ENCODE results near the gene SLC9A7.

Gene SLC9A7

DNA sequence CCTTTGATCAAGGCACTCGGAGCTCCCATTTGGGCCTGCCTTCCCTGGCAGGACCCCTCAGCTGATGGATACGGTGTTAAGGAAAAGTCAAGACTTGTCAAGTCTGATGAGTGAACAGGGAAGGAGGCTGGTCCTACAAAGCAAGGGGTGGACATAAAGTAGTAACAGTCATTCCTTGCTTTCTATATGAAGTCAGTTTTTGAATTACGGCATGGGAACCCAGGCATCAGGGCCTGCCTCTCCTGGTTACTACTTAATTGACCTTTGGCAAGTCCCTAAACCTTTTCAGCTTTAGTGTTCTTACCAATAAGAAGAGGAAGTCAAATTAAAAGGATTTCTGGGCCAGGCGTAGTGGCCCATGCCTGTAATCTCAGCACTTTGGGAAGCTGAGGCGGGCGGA, 178.3 kb downstream of the SLC9A7 start:
- H3K27me3 ChIP-seq, result no peaks in the 10 kb centered on the region
- no peaks in the 10 kb centered on the region for H3K36me3 ChIP-seq
- H3K9me3 ChIP-seq, result no peaks in the 10 kb centered on the region
- H3K4me1 ChIP-seq, result peaks cover 0 to 52% (median 7%) of the 10 kb centered on the region in 4 donors
- DNase-seq, result no peak
- no peak overlapping the region for H3K27ac ChIP-seq
- intact Hi-C loops (cut with DNase I; ENCODE audit: low total_unique reads), result no loop called here
- H3K4me3 ChIP-seq, result no peak overlapping the region
- TF ChIP-seq, protein P1, sequence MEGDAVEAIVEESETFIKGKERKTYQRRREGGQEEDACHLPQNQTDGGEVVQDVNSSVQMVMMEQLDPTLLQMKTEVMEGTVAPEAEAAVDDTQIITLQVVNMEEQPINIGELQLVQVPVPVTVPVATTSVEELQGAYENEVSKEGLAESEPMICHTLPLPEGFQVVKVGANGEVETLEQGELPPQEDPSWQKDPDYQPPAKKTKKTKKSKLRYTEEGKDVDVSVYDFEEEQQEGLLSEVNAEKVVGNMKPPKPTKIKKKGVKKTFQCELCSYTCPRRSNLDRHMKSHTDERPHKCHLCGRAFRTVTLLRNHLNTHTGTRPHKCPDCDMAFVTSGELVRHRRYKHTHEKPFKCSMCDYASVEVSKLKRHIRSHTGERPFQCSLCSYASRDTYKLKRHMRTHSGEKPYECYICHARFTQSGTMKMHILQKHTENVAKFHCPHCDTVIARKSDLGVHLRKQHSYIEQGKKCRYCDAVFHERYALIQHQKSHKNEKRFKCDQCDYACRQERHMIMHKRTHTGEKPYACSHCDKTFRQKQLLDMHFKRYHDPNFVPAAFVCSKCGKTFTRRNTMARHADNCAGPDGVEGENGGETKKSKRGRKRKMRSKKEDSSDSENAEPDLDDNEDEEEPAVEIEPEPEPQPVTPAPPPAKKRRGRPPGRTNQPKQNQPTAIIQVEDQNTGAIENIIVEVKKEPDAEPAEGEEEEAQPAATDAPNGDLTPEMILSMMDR (IDR thresholded peaks at IDR 0.05), result no peak

DNA sequence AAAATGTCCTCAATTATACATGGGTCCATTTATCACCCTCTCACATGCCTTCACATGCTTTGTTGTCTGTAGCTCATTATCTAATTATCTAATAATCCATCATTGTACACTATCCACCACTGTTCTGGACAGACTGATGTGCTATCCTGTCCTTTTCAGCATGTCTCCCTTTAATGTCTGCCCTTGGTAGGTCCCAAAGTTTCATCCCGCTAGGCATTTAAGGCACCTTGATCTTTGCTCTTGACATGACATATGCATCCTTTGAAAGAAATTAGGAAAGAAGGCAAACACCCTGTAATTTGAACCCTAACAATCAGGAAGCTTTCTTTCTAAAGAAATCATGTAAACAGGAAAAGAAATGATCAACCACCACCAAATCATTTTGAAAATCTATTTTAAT, 179.7 kb downstream of the SLC9A7 start:
- H3K4me3 ChIP-seq, result no peak overlapping the region
- TF ChIP-seq, protein P1 (IDR thresholded peaks at IDR 0.05), result no peak
- no peaks in the 10 kb centered on the region for H3K27me3 ChIP-seq
- no peak overlapping the region for H3K27ac ChIP-seq
- H3K9me3 ChIP-seq, result no peaks in the 10 kb centered on the region
- intact Hi-C loops (cut with DNase I; ENCODE audit: low total_unique reads), result no loop called here
- H3K4me1 ChIP-seq, result peaks cover 0 to 51% (median 7%) of the 10 kb centered on the region in 4 donors
- no peaks in the 10 kb centered on the region for H3K36me3 ChIP-seq
- no peak for DNase-seq

- peaks cover 0 to 32% (median 1%) of the 10 kb centered on the region in 4 donors for H3K4me1 ChIP-seq
These were observed 181.5 kb downstream of the SLC9A7 start for GRCh38 chrX:46577221-46578005.

DNA sequence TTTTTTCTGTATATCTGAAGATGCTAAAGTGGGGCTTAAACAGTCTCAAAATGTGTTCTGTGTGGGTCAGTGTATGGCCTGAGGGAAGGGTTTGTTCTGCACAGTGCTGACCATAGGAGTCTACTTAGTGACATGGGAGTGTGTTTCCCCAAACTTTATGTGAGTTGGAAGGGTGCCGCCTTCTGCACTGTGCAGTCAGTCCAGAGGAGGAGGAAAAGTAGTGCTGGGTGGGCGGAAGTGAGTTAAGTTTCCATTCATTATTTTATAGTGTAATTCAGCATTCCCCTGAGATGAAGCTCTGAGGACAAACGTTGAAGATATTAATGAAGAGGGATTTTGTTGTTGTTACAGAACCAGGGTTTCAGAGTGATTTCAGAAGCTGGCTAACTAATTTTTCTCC, 182.5 kb downstream of the SLC9A7 start:
- Histone ChIP-seq H3K27ac (peak overlapping the region in 1 of 2 donors; percentile 35), H3K9me3 (no peaks in the 10 kb centered on the region), H3K27me3 (no peaks in the 10 kb centered on the region), H3K4me3 (peak overlapping the region; percentile 60 to 73), H3K4me1 (peaks cover 0 to 23% (median 0%) of the 10 kb centered on the region in 4 donors), H3K36me3 (no peaks in the 10 kb centered on the region)
- TF ChIP-seq, protein P1 (IDR thresholded peaks at IDR 0.05), result no peak
- intact Hi-C loops (cut with DNase I; ENCODE audit: low total_unique reads), result no loop called here
- peak; percentile 37 to 64 for DNase-seq

More at GRCh38 chrX:46577221-46578005, 181.5 kb downstream of the SLC9A7 start:
- H3K36me3 ChIP-seq, result no peaks in the 10 kb centered on the region
- DNase-seq, result no peak
- no peak overlapping the region for H3K27ac ChIP-seq
- TF ChIP-seq, protein P1 (IDR thresholded peaks at IDR 0.05), result no peak
- intact Hi-C loops (cut with DNase I; ENCODE audit: low total_unique reads), result no loop called here
- H3K9me3 ChIP-seq, result no peaks in the 10 kb centered on the region
- H3K27me3 ChIP-seq, result no peaks in the 10 kb centered on the region
- H3K4me3 ChIP-seq, result no peak overlapping the region

- Histone ChIP-seq H3K27ac (peak overlapping the region in 1 of 2 donors; percentile 35), H3K4me1 (peaks cover 0 to 23% (median 0%) of the 10 kb centered on the region in 4 donors), H3K9me3 (no peaks in the 10 kb centered on the region), H3K36me3 (no peaks in the 10 kb centered on the region), H3K27me3 (no peaks in the 10 kb centered on the region), H3K4me3 (peak overlapping the region; percentile 60 to 73)
- intact Hi-C loops (cut with DNase I; ENCODE audit: low total_unique reads), result no loop called here
- peak; percentile 64 to 72 for DNase-seq
- TF ChIP-seq, protein P1 (IDR thresholded peaks at IDR 0.05), result no peak
These were observed 182.9 kb downstream of the SLC9A7 start for GRCh38 chrX:46575991-46576392.
